HG03342 (cell line): ENCODE data around the gene CEP85L.

ENCODE experiments used
- ATAC-seq: cut with Tn5 transposase; IDR thresholded peaks from one replicate; pipeline ENCODE4 v1.9.1; 2021; ENCODE audit warnings: mild to moderate bottlenecking, moderate library complexity; ENCODE audit not compliant: unreplicated experiment

CEP85L gene

DNA sequence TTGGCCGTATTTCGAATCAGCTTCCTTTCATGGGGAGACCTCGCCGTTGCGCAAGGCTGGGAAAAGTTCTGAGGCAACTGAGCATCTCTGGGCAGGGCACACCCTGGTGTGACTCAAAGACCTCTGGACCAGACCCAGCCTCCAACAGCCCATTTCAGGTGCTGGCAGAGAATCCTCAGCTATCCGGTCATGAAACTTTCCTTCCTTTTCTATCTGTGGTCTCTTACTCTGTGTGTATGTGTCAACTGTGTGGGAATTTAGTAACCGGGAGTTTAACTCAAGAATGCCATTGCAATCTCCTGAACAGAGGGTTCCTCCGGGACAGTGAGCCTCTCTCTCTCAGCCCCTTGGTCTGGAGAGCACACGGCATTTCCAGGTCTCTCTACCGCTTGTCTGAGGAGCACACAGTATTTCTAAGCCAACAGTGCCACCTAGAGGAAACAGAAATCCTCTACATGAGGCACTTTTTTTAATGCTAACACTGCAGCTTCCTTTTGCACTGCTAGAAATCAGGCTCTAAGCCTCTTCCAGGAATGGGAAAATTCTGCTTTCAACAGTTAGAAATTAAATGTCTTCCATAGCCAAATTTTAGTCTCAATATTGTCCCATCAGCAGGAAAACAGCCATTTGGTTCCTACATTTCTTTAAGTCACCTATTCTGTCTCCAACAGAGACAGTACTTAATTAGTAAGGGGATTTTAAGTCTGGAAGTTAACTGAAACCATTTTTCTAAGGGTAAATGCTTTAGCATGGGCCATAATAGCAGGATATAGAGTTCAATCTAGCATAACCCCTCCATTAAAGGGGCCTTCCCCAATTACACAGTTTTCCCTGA is 70.6 kb downstream of the CEP85L start:
- peak; percentile 76 for ATAC-seq

DNA sequence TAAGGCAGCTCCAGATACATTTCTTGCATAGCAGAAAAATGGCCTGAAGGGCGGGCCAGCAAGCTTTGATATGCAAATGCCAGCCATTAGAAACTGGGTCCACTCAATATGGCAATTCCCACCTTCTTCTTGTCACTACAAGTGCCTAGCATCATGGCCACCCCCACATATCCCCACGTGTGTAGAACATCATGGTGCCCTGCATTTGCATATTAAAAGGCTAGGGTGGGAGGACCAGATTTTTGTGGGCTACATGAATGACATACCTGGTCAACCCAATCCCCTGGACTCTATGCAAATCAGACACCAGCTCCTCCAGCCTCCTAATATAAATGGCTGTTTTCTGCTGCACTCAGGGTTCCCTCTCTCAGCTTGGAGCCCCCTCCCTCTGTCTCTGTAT is 71.6 kb downstream of the CEP85L start:
- ATAC-seq: no peak

DNA sequence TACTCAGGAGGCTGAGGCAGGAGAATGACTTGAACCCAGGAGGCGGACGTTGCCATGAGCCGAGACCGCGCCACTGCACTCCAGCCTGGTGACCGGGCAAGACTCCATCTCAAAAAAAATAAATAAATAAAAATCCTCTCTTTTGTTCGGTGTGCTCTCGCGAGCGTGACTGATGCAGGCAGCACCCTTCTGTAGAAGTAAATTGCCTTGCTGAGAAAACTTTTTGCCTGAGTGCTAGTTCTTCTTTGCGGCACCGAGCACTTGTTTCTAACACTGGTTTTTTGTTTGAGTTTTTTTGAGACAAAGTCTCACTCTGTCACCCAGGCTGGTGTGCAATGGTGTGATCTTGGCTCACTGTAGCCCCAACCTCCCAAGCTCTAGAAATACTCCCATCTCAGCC is 72.8 kb downstream of the CEP85L start:
- no peak for ATAC-seq

DNA sequence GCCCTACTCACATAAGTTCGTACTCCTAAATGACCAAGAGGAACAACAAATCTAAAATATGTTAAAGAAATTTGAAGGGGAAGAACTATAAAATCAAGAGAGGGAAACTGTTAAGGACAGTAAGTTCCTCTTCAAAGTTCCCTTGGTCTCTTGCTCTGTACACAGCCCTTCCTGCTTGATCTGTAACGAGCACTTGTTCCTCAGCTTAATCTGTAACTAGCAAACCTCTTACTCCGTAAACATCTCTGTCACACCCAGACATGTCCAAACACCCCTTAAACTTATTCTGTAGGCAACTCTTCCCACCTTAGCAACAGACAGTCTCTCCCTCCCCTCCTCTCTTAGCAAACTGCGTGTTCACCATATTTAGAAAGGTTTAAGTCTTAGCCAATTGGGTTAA is 73.4 kb downstream of the CEP85L start:
- ATAC-seq: no peak

DNA sequence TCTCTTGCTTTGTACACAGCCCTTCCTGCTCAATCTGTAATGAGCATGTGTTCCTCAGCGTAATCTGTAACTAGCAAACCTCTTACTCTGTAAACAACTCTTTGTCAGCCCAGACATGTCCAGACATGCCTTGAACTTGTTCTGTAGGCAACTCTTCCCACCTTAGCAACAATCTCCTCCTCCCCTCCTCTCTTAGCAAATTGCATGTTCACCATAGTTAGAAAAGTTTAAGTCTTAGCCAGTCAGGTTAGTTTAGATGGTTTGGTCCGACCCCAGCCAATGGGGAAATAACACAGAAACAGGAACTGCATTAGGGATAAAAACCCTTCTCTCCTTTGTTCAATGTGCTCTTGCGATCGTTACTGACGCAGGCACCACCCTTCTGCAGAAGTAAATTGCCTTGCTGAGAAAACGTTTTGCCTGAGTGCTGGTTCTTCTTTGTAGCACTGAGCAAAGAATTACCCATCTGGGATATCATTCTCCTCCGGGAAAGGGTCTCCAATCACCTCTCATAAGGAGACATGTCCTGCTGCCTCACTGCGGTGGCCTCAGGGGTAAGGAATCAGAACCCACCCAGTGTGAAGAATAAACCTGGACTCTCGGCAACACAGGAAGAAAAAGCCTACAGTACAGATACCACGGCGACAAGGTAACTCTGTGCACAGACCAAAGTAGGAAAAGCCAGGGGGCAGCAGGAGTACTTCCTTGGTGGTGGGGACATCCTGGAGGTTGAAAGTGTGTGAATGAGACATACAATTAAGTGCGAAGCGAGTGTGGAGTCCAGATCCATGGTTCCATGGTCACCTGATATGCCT is 77.1 kb downstream of the CEP85L start:
- no peak for ATAC-seq

DNA sequence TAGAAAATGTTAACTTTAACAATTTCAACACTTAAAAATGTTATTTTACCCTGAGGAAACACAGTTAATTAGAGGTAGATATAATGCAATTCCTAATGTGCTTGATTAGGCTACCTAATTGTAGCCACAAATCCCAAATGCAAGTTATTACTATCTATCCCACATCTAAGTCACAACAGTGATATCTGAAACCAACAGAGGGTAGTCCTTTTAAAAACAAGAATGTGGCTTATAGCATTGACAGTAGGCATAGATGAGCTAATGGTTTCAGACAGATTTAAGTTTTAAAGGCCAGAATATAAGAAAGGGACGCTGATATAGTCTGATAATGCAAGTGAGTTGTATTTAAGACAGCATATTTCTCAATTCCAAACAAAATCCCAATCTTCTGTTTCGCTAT is 80.3 kb downstream of the CEP85L start:
- ATAC-seq: no peak

DNA sequence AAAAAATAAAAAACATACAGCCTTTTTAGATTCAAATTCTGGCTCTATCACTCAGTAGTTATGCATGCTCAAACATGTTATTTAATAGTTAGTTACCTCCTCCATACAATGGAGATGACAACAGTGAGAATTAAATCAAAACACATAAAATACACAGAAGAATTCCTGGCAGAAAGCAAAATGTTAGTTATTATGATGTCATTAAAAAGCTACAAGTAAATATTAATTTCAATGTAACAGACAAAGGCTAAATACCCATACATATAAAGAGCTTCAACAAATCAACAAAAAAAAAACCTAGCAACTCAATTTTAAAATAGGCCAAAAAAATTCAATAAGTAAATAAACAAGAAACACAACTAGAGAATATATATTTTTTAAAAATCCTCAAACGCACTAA is 81.9 kb downstream of the CEP85L start:
- ATAC-seq: no peak

DNA sequence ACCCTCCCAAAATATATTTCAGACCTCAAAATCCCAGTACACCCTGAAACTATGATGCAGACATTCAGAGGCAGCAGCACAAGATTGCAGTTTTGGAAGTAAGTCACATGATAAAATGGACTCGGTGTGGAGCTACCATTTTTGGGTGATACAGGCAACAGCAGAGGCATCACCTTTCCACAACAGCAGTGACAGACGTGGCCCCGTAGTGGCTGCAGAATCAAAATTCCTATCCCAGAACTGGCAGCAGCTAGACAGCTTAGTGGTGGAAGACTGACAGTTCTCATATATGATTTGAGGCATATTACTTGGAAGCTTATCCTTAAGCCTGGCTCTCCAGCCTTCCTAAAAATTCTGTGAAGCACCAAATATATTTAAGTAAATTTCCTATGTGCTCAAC is 83.4 kb downstream of the CEP85L start:
- ATAC-seq: no peak

DNA sequence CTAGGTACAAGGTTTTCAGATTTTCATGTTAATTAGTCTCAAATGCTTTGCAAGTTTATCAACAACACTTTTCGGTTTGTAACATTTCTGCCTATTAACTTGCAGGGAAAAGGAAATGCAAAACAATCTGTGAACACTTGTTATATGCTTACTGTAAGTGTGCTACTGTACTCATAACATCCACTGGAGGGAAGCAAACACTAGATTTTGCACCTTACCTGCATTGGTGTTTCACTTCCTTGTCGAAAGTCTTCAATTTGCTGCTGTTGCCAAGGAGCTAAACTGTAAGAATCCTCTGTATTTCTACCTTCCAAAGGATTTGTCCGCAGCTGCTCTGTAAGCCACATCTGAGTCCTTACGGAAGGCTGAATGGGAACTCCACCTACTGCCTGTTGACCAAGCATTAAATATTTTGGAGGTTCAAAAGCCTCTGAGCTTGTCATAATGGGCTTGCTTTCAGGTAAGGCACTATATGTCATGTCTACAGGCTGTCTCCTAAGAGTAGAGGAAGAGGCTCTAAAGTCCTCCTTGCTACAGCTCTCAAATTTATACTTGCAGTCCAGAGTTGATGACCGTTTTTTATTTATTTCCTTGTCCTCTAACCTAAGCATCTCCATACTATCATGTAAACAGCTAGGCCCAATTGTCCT is 86.0 kb downstream of the CEP85L start:
- peak; percentile 98 for ATAC-seq

DNA sequence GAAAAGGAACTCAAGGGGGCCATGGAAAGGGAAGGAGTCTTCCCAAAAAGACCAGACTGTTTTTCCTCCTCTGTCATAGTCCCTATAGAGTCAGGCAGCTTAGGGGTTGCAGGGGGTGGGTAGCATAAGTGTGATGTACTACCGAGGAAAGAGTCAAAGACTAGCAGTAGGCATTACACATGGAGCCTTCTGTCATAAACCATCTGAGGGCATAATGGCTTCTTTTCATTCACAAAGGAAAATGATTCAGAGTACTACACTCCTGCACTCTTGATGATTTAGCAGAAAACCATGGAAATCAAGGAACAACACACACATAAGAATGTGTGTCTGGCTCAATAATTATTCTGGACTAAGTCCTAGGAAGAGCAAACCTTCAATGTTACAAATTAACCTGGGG is 88.4 kb downstream of the CEP85L start:
- no peak for ATAC-seq

DNA sequence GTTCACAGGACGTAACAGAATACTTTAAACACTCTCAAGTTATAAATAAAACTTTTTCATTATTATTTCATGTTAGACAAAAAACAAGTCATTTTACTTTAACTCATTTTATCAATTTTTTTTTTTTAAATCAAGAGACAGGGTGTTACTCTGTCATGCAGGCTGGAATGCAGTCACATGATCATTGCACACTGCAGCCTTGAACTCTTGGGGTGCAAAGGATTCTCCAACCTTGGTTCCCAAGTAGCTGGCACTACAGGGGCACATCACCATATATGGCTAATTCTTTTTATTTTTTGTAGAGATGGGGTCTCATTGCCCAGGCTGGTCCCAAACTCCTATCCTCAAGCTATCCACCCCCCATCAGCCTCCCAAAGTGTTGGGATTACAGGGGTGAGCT is 89.1 kb downstream of the CEP85L start:
- ATAC-seq: no peak

DNA sequence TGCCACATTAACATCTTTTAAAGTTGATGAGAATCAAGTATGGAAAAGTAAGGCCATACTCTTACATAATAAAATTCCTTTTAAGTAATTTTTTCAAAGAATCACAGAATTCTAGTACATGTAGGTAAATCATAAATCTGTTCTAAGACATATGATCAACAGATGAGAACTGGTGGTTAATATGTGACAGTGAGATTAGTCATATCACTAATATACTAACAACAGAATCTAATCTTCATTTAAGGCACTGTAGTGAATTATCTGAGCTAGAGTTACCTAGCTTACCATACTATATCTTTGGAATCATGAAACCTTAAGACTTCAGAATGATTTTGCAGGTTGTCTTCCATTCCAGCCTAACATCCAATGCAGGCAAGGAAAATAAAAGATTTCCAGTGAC is 91.7 kb downstream of the CEP85L start:
- ATAC-seq: peak; percentile 70

DNA sequence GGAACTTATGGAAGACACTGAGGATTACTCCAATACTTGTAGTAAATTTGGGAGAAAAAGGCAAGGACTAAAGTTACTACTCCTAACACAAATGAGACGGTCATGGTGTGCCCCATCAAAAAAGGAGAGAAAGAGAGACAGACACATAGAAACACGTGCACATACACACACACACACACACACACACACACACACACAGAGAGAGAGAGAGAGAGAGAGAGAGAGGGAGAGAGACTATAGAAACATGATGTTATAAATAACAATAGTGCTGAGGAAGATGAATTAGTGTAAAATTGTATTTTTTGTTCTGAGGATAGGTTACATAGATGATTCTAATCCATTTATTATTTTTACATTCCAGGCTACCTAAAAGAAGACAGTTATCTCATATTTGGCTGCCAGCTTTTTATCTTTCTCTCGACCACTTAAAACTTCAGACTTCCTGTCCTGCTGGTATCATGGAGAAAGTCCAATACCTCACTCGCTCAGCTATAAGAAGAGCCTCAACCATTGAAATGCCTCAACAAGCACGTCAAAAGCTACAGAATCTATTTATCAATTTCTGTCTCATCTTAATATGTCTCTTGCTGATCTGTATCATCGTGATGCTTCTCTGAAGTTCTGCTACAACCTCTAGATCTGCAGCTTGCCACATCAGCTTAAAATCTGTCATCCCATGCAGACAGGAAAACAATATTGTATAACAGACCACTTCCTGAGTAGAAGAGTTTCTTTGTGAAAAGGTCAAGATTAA is 92.8 kb downstream of the CEP85L start:
- ATAC-seq: peak; percentile 37

DNA sequence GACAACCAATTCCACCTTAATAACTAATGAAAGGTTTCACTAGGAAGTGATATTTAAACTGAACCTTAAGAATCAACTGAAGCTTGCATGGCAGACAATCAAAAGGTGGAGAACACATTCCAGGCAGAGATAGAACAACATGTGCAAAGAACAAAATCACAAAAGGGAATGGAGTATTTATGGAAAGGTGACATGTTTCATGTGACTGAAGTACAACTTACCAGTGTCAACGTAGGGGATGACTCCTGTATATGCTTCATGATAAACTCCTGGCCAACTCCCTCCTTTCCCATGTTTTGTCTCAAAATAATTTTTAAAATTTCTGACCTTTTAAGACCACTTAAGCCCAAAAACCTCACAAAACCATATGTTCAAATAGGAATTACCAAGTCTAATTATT is 96.7 kb downstream of the CEP85L start:
- no peak for ATAC-seq

DNA sequence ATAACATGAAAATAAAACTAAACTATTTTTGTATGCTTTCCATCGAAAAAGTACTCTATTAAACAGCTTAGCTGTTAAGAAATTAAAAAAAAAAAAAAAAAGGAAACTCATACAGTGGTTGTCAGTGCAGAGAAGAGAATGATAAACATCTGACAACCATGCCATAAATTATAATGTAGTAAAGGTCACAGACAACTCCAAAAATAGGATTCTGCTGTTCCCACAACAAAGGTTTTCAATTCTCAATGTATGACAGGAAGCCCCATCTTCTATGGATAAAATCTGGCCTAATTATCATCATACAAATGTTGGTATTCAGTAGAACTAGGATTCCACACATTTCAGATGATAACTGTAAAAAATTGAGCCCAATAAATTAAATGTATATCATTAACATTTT is 98.3 kb downstream of the CEP85L start:
- no peak for ATAC-seq

DNA sequence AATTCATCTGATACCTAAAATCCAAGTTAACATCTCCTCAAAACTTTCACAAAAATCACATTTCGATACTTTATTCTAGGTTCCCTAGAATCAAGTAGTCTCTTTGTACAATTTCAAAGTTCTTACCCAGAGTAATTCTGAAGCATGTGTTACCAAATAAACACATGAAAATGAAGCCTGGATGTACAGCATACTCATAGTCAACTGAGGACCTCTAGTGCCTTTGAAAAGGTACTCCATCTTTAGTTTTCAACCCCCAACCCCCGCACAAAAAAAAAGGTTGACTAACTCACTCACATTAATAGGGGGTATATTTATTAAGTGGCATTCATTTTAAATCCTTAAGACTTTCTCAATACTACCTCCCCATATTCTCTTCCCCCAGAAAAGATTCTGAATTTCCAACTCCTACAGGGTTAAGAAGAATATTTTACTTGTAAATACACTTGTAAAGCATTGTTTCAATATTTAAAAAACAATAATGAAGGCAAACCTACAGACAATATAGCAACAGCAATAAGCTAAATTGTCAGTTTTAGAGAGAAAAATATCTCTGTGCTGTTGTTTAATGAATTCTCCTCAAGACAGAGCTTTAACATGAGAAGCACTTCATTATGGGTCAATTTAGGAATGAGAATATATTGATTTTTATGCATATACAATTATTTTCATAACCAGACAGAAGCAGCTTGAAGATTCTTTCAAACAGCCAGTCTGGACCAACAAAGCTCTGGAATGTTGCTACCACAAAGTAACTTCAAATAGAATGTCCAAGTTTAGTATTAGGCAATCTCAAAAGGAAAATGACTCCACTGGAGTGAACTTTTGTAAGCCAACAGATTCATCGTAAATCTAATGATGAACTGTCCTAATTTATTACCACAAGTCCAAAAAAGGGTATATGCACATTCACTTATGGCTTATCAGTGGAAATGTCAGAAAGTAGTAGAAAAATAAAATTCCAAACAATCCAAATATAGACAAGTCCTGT is 100.0 kb downstream of the CEP85L start:
- peak; percentile 93 for ATAC-seq

DNA sequence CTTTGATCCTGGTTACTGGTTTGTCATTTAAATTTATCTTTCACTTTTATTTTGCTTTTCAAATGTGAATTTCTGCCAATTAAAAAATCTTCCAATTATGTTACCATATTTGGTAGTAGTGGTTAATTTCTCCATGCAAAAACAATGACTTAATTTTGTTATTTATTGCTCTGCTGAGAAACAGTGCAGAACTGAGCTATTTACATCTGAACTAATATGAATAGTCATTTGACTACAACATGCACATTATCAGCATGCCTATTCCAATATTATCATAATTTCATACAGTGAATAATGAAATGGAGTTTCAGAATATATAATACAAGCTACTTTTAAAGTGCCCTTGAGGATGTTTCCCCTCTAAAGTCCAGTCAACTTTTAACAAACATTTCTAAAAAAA is 102.8 kb downstream of the CEP85L start:
- ATAC-seq: no peak

DNA sequence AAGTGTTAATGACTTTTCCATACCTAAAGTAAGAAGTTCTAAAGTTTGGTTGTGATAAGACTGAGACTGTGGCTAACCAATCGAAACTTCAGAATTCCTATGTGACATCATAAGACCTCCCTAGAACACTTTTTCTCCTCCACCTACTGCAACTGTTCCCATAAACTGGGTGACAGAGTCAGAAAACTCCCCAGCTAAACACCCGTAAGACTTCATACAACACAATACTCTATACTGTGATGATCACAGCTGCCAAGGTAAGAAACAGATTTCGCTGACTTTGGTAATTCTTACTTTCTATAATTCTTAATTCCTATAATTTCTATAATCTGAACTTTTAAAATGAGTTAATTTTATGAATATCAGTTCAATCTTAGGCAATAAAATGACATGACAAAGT is 103.3 kb downstream of the CEP85L start, which contains the start of gene PLN:
PLN (plus strand) TSS at position 161 of the 400 bp plus-strand sequence. CDS start 10,626 bp downstream, outside the sequence.
- no peak for ATAC-seq

DNA sequence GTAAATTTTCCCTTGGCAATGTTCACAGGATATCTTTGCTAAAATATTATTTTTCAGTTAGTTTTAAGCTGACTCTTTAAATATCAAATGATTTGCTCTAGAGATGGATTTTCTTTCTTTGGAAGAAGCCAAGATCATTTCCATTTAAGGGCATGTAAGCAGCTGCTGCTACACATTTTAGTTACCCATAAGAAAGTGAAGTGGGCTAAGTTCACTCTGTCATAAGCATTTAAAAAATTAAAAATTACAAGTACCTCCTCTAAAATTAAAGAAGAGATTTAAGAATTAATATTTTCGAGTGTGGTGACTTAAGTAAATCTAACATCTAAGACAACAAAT is 104.5 kb downstream of the CEP85L start:
- no peak for ATAC-seq
